Aorta (tissue), 5 donors: Measurements from ENCODE around the gene NCKAP5. TPM values are rescaled to one million over a fixed set of nuclear protein-coding genes. Genes with fewer than 3 reads are reported as not detected.

Source experiments
- ATAC-seq: fragments of 200-7000 bp; cut with Tn5 transposase; one replicate; pipeline ENCODE4 v1.9.1; 2022; ENCODE audit warnings: moderate library complexity; ENCODE audit not compliant: low FRiP score
- DNase-seq, 2 donors: peaks; one replicate each; pipeline ENCODE4 v3.0.0-alpha.2; 2020
- H3K27ac ChIP-seq, 2 donors: one replicate each; pipeline ENCODE4 v1.5.1; 2013; ENCODE audit warnings: low read length in 2 of 2, mild to moderate bottlenecking in 2 of 2, moderate library complexity in 2 of 2, control low read depth in 1 of 2, inconsistent platforms in 1 of 2, low read depth in 1 of 2
- H3K27me3 ChIP-seq, 2 donors: one replicate each; pipeline ENCODE4 v1.6.1; 2013; ENCODE audit warnings: control low read depth in 1 of 2, low read length in 1 of 2, mild to moderate bottlenecking in 1 of 2, moderate library complexity in 1 of 2; ENCODE audit not compliant: insufficient read depth in 2 of 2, control insufficient read depth in 1 of 2
- H3K36me3 ChIP-seq, 2 donors: one replicate each; pipeline ENCODE4 v1.6.1; 2013; ENCODE audit warnings: control low read depth in 1 of 2, low read length in 1 of 2, mild to moderate bottlenecking in 1 of 2; ENCODE audit not compliant: insufficient read depth in 2 of 2, control insufficient read depth in 1 of 2
- H3K4me1 ChIP-seq, 2 donors: one replicate each; pipeline ENCODE4 v1.6.1; 2013; ENCODE audit warnings: low read length in 2 of 2, control low read depth in 1 of 2, mild to moderate bottlenecking in 1 of 2, moderate library complexity in 1 of 2; ENCODE audit not compliant: insufficient read depth in 2 of 2, control insufficient read depth in 1 of 2
- H3K4me3 ChIP-seq, 2 donors: one replicate each; pipeline ENCODE4 v1.5.1; 2013; ENCODE audit warnings: low read length in 2 of 2, control low read depth in 1 of 2, mild to moderate bottlenecking in 1 of 2
- H3K9me3 ChIP-seq: one replicate; pipeline ENCODE4 v1.6.1; 2013; ENCODE audit warnings: mild to moderate bottlenecking, low read length; ENCODE audit not compliant: control insufficient read depth
- WGBS, 2 donors: extraction: QIAGEN DNeasy Blood & Tissue Kit; methylation state at CpG; one replicate each; pipeline ENCODE4 v1.1.7; 2013; 5-methylcytosine and 5-hydroxymethylcytosine counted together
- intact Hi-C, 2 donors: fragments of 100-400 bp; cut with DNase I; formaldehyde crosslinking; loops; one replicate each; pipeline versions ENCODE4 v1.14.2 to v1.15.0; 2022
- long read RNA-seq, 2 donors: library from polyadenylated mRNA; unstranded; transcript quantifications; one replicate each; pipeline ENCODE4 v2.0.0, GENCODE V29; 2020 to 2021
- polyA plus RNA-seq, 2 donors: library from polyadenylated mRNA; stranded (reverse); fragments of 200-250 nt; gene quantifications; one replicate each; pipeline ENCODE4 v1.2.3, GENCODE V29; 2013
- total RNA-seq, 2 donors: library from RNA; stranded (reverse); fragmentation: NEBNext Ultra II Directional; extraction: Animal tissue kit (Norgen Biotek cat#: 25700); gene quantifications; one replicate each; pipeline ENCODE4 v1.2.1, GENCODE V29; 2021
- donor health status: healthy with polysubstance abuse.
- donor health status: Bipolar disorder and iron deficiency.
- donor health status: DM: no; HTN: no; CAD: no.
- donor health status: DM: no; HTN: no; CAD: no.
- donor health status: DM: yes; HTN: yes; CAD: no.

Gene NCKAP5
- total RNA-seq (1 to 10 TPM; 2.4 to 7.5 TPM), polyA plus RNA-seq (under 1 TPM in 1 of 2 donors, not detected in 1; 0.75 TPM)
- long read RNA-seq, donor 1, partial matches to known transcripts = 3 of 8 reads
- long read RNA-seq, donor 1, other reads (novel, unspliced or antisense) = 5 of 8 reads
- long read RNA-seq, donor 2, partial matches to known transcripts = 0 of 17 reads
- long read RNA-seq, donor 2, other reads (novel, unspliced or antisense) = 17 of 17 reads

GRCh38 chr2:133568172-133568571 is at the start of gene NCKAP5:
Gene NCKAP5 (minus strand): TSS chr2:133568463. CDS start chr2:133517526, 50,937 bp downstream.
- Histone ChIP-seq H3K9me3 (no peaks in the 10 kb centered on the region), H3K36me3 (no peaks in the 10 kb centered on the region), H3K27ac (no peak within 1 kb of the TSS), H3K4me1 (no peaks in the 10 kb centered on the region), H3K27me3 (peaks cover 0 to 1% of the 10 kb centered on the region in 2 donors), H3K4me3 (no peak within 1 kb of the TSS)
- intact Hi-C loops = no loop called here
- ATAC-seq (no peak), DNase-seq (no peak)
- WGBS, 2 donors = 13 to 21% methylated on average over 12 of the region's 12 CpGs

GRCh38 chr2:133609664-133610063 is 41.4 kb upstream of the NCKAP5 start:
- intact Hi-C loops = no loop called here
- H3K27ac ChIP-seq = no peak overlapping the region

GRCh38 chr2:133608291-133608690 is 40.0 kb upstream of the NCKAP5 start:
- no peak for DNase-seq
- Histone ChIP-seq H3K4me1 (no peaks in the 10 kb centered on the region), H3K9me3 (no peaks in the 10 kb centered on the region), H3K36me3 (no peaks in the 10 kb centered on the region), H3K27ac (no peak overlapping the region), H3K4me3 (no peak overlapping the region), H3K27me3 (peaks cover 0 to 1% of the 10 kb centered on the region in 2 donors)
- ATAC-seq = no peak
- intact Hi-C loops = no loop called here
- WGBS, 2 donors = 91 to 97% methylated on average over 1 of the region's 1 CpG

More at GRCh38 chr2:133609664-133610063, 41.4 kb upstream of the NCKAP5 start:
- peaks cover 0 to 1% of the 10 kb centered on the region in 2 donors for H3K27me3 ChIP-seq
- DNase-seq (no peak), ATAC-seq (no peak)
- H3K9me3 ChIP-seq = no peaks in the 10 kb centered on the region
- no peaks in the 10 kb centered on the region for H3K4me1 ChIP-seq
- no peaks in the 10 kb centered on the region for H3K36me3 ChIP-seq
- no peak overlapping the region for H3K4me3 ChIP-seq

GRCh38 chr2:133607679-133608078 is 39.4 kb upstream of the NCKAP5 start:
- 72 to 83% methylated on average over 1 of the region's 1 CpG for WGBS, 2 donors
- H3K4me1 ChIP-seq = no peaks in the 10 kb centered on the region
- intact Hi-C loops = no loop called here
- H3K9me3 ChIP-seq = no peaks in the 10 kb centered on the region
- no peak overlapping the region for H3K27ac ChIP-seq
- ATAC-seq (no peak), DNase-seq (no peak)
- no peak overlapping the region for H3K4me3 ChIP-seq
- H3K27me3 ChIP-seq = peaks cover 0 to 1% of the 10 kb centered on the region in 2 donors
- no peaks in the 10 kb centered on the region for H3K36me3 ChIP-seq

- H3K27me3 ChIP-seq = peaks cover 0 to 1% of the 10 kb centered on the region in 2 donors
- DNase-seq (no peak), ATAC-seq (no peak)
- H3K9me3 ChIP-seq = no peaks in the 10 kb centered on the region
- H3K36me3 ChIP-seq = no peaks in the 10 kb centered on the region
- no peaks in the 10 kb centered on the region for H3K4me1 ChIP-seq
- no peak overlapping the region for H3K27ac ChIP-seq
- intact Hi-C loops = no loop called here
- WGBS, 2 donors = 96 to 97% methylated on average over 1 of the region's 1 CpG
- no peak overlapping the region for H3K4me3 ChIP-seq
These were observed 38.4 kb upstream of the NCKAP5 start for GRCh38 chr2:133606616-133607015.

GRCh38 chr2:133605766-133606137 is 37.5 kb upstream of the NCKAP5 start:
- peaks cover 0 to 1% of the 10 kb centered on the region in 2 donors for H3K27me3 ChIP-seq
- ATAC-seq (no peak), DNase-seq (no peak)
- no peak overlapping the region for H3K4me3 ChIP-seq
- 85 to 91% methylated on average over 1 of the region's 1 CpG for WGBS, 2 donors
- H3K27ac ChIP-seq = no peak overlapping the region
- no peaks in the 10 kb centered on the region for H3K4me1 ChIP-seq
- H3K36me3 ChIP-seq = no peaks in the 10 kb centered on the region
- H3K9me3 ChIP-seq = no peaks in the 10 kb centered on the region
- intact Hi-C loops = no loop called here

GRCh38 chr2:133605011-133605765 is 36.9 kb upstream of the NCKAP5 start:
- Histone ChIP-seq H3K36me3 (no peaks in the 10 kb centered on the region), H3K9me3 (no peaks in the 10 kb centered on the region), H3K27me3 (peaks cover 0 to 1% of the 10 kb centered on the region in 2 donors), H3K4me3 (no peak overlapping the region), H3K4me1 (no peaks in the 10 kb centered on the region), H3K27ac (no peak overlapping the region)
- intact Hi-C loops = no loop called here
- no peak for ATAC-seq
- DNase-seq = no peak
- 57 to 59% methylated on average over 7 of the region's 7 CpGs for WGBS, 2 donors

- intact Hi-C loops = no loop called here
- H3K27me3 ChIP-seq = no peaks in the 10 kb centered on the region
- H3K36me3 ChIP-seq = no peaks in the 10 kb centered on the region
- DNase-seq (no peak), ATAC-seq (no peak)
- H3K4me3 ChIP-seq = no peak overlapping the region
- no peaks in the 10 kb centered on the region for H3K9me3 ChIP-seq
- WGBS, 2 donors = 95 to 97% methylated on average over 9 to 10 of the region's 10 CpGs
- H3K27ac ChIP-seq = no peak overlapping the region
- no peaks in the 10 kb centered on the region for H3K4me1 ChIP-seq
These were observed 34.8 kb upstream of the NCKAP5 start for GRCh38 chr2:133603109-133603508.

GRCh38 chr2:133602538-133602937 is 34.3 kb upstream of the NCKAP5 start:
- H3K27me3 ChIP-seq = no peaks in the 10 kb centered on the region
- no peak overlapping the region for H3K27ac ChIP-seq
- no peak for ATAC-seq
- DNase-seq = no peak
- H3K4me1 ChIP-seq = no peaks in the 10 kb centered on the region
- intact Hi-C loops = no loop called here
- no peaks in the 10 kb centered on the region for H3K36me3 ChIP-seq
- no peaks in the 10 kb centered on the region for H3K9me3 ChIP-seq
- WGBS, 2 donors = 43 to 60% methylated on average over 4 of the region's 4 CpGs
- no peak overlapping the region for H3K4me3 ChIP-seq
